ENCODE measurements around the gene LIN28B.

DNA sequence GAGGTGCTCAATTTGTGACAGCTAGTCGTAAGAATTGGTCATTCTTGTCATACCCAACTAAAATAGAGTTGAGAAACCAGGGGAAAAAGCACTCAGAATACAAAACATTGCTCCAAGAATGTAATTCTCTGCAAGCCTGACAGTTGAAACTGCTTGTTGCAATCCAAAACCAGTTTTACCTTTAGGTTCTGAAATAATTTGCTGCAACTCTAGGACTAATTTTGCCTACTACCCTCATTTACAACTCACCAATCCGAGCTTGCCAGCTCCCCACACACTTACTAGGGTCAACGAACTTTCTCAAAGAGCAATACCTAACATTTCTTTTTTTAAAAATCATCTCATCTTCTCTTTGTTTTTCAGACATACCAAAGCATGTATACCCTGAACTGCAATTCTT lies 29.7 kb downstream of the LIN28B start:
- TF ChIP-seq CTCF (IDR thresholded peaks at IDR 0.05) (no peak), POLR2A (IDR thresholded peaks at IDR 0.05) (no peak)

All from lower leg skin (tissue), 3 donors.